A673 (cell line): ENCODE data around the gene HSD3B1.

Source experiments
- CTCF ChIP-seq: fragments of 300-800, 200-600 bp; sonication (generic); conservative IDR thresholded peaks from 2 replicates; pipeline ENCODE4 v1.5.1; 2017; ENCODE audit warnings: low read depth, mild to moderate bottlenecking, antibody characterized with exemption, low read length, moderate library complexity, mixed read lengths
- EZH2 ChIP-seq: fragments of 200-600 bp; sonication (generic); IDR thresholded peaks from 2 replicates; pipeline ENCODE4 v1.6.1; 2017; ENCODE audit warnings: borderline replicate concordance, low read depth, mild to moderate bottlenecking, mixed read lengths, antibody characterized with exemption, low read length; ENCODE audit not compliant: poor library complexity, severe bottlenecking

- no peak for TF ChIP-seq CTCF
- no peak for TF ChIP-seq EZH2
These were observed 14.2 kb upstream of the HSD3B1 start for GRCh38 chr1:119492763-119493162.
